IMR-90 (cell line): ENCODE results near the gene IGLL1. TPM values are rescaled to one million over a fixed set of nuclear protein-coding genes. Genes with fewer than 3 reads are reported as not detected.

Experiments
- ATAC-seq: fragments of 200-7000 bp; cut with Tn5 transposase; 2 replicates; pipeline ENCODE4 v1.9.1; 2020; ENCODE audit warnings: low read depth, mild to moderate bottlenecking, moderate library complexity
- BruUV-seq: library from RNA; stranded (reverse); fragments of 400-500 nt; replicated peaks from 2 replicates; lab custom pipeline; 2021; lab: Mats Ljungman, UMichigan
- CTCF ChIA-PET: fragments of 300-600 bp; formaldehyde crosslinking; extraction: SDS; loops from one replicate; lab custom pipeline; 2021; ENCODE audit warnings: antibody characterized with exemption; lab: Yijun Ruan, JAX
- POLR2A ChIA-PET: fragments of 300-600 bp; sonication (Branson Sonifier 250); formaldehyde crosslinking; loops from one replicate; lab custom pipeline; 2022; ENCODE audit warnings: antibody characterized with exemption; ENCODE audit not compliant: unreplicated experiment; lab: Charles Lee
- DNase-seq: peaks from one replicate; pipeline ENCODE4 v3.0.0; 2013
- H2AFZ ChIP-seq: replicated peaks from 2 replicates; pipeline ENCODE3; 2013; ENCODE audit warnings: low read length, mild to moderate bottlenecking; ENCODE audit not compliant: poor library complexity
- H2AK5ac ChIP-seq: 2 replicates; pipeline ENCODE4 v1.6.1; 2013; ENCODE audit warnings: low read depth, low read length, inconsistent platforms
- H2AK9ac ChIP-seq: replicated peaks from 2 replicates; pipeline ENCODE3; 2013; ENCODE audit warnings: mild to moderate bottlenecking, low read depth, low read length, moderate library complexity; ENCODE audit not compliant: poor library complexity
- H2BK120ac ChIP-seq: 2 replicates; pipeline ENCODE4 v1.6.1; 2013; ENCODE audit warnings: low read depth, low read length, inconsistent platforms
- H2BK15ac ChIP-seq: 3 replicates; pipeline ENCODE4 v1.6.1; 2013; ENCODE audit warnings: low read depth, low read length, inconsistent platforms
- H2BK20ac ChIP-seq: 2 replicates; pipeline ENCODE4 v1.6.1; 2013; ENCODE audit warnings: low read depth, mild to moderate bottlenecking, inconsistent platforms, low read length, moderate library complexity
- H2BK5ac ChIP-seq: 2 replicates; pipeline ENCODE4 v1.6.1; 2013; ENCODE audit warnings: mild to moderate bottlenecking, low read depth, low read length, inconsistent platforms; ENCODE audit not compliant: poor library complexity, severe bottlenecking
- H3K14ac ChIP-seq: replicated peaks from 2 replicates; pipeline ENCODE4 v1.6.1; 2013; ENCODE audit warnings: low read depth, low read length, inconsistent platforms
- H3K18ac ChIP-seq: 2 replicates; pipeline ENCODE4 v1.6.1; 2013; ENCODE audit warnings: low read depth, low read length, control low read depth
- H3K23ac ChIP-seq: 2 replicates; pipeline ENCODE4 v1.6.1; 2013; ENCODE audit warnings: low read depth, low read length, inconsistent platforms
- H3K27ac ChIP-seq: 2 replicates; pipeline ENCODE4 v1.5.1; 2013; ENCODE audit warnings: mild to moderate bottlenecking, control low read depth, low read length; ENCODE audit not compliant: insufficient read depth
- H3K27me3 ChIP-seq: 2 replicates; pipeline ENCODE4 v1.6.1; 2013; ENCODE audit warnings: low read length; ENCODE audit not compliant: control insufficient read depth, insufficient read depth
- H3K36me3 ChIP-seq: 2 replicates; pipeline ENCODE4 v1.6.1; 2013; ENCODE audit warnings: low read length, mixed read lengths; ENCODE audit not compliant: control insufficient read depth, insufficient read depth
- H3K4ac ChIP-seq: 2 replicates; pipeline ENCODE4 v1.6.1; 2013; ENCODE audit warnings: low read depth, low read length, inconsistent platforms
- H3K4me1 ChIP-seq: 2 replicates; pipeline ENCODE4 v1.6.1; 2013; ENCODE audit warnings: low read length, mixed read lengths; ENCODE audit not compliant: control insufficient read depth, insufficient read depth
- H3K4me2 ChIP-seq: 2 replicates; pipeline ENCODE4 v1.6.1; 2013; ENCODE audit warnings: low read depth, mild to moderate bottlenecking, control low read depth, low read length, moderate library complexity
- H3K4me3 ChIP-seq: 2 replicates; pipeline ENCODE4 v1.5.1; 2013; ENCODE audit warnings: low read depth, mild to moderate bottlenecking, control low read depth, low read length, moderate library complexity; ENCODE audit not compliant: insufficient read depth
- H3K56ac ChIP-seq: 2 replicates; pipeline ENCODE4 v1.6.1; 2013; ENCODE audit warnings: low read length, inconsistent platforms; ENCODE audit not compliant: insufficient read depth; ENCODE audit errors: extremely low read depth
- H3K79me1 ChIP-seq, 2 experiments: 2 replicates each; pipeline ENCODE4 v1.6.1; 2013; ENCODE audit warnings: low read length in 2 of 2, inconsistent platforms in 1 of 2, low read depth in 1 of 2
- H3K9ac ChIP-seq: 2 replicates; pipeline ENCODE4 v1.6.1; 2013; ENCODE audit warnings: low read depth, low read length, control low read depth
- H3K9me1 ChIP-seq: 2 replicates; pipeline ENCODE4 v1.6.1; 2013; ENCODE audit warnings: low read length, inconsistent platforms; ENCODE audit not compliant: insufficient read depth
- H3K9me3 ChIP-seq: 2 replicates; pipeline ENCODE4 v1.6.1; 2013; ENCODE audit warnings: low read length; ENCODE audit not compliant: control insufficient read depth, insufficient read depth
- H4K20me1 ChIP-seq: 2 replicates; pipeline ENCODE4 v1.6.1; 2013; ENCODE audit warnings: low read length, inconsistent platforms; ENCODE audit not compliant: insufficient read depth
- H4K5ac ChIP-seq: 2 replicates; pipeline ENCODE4 v1.6.1; 2013; ENCODE audit warnings: mild to moderate bottlenecking, low read depth, low read length, control low read depth
- H4K8ac ChIP-seq, 2 experiments: 2 replicates each; pipeline ENCODE4 v1.6.1; 2013; ENCODE audit warnings: low read depth in 2 of 2, low read length in 2 of 2, control low read depth in 1 of 2, inconsistent platforms in 1 of 2
- H4K91ac ChIP-seq: 2 replicates; pipeline ENCODE4 v1.6.1; 2013; ENCODE audit warnings: low read depth, low read length, inconsistent platforms; ENCODE audit not compliant: insufficient read depth
- BHLHE40 ChIP-seq: fragments of 150-350 bp; IDR thresholded peaks from 2 replicates; pipeline ENCODE4 v1.6.1; 2016; ENCODE audit warnings: mild to moderate bottlenecking, low read depth, low read length
- CEBPB ChIP-seq: IDR thresholded peaks from 2 replicates; pipeline ENCODE4 v1.6.1; 2012; ENCODE audit warnings: low read depth, low read length, improper control_type of control experiment
- CHD1 ChIP-seq: IDR thresholded peaks from 2 replicates; pipeline ENCODE4 v1.6.1; 2012; ENCODE audit warnings: low read depth, low read length, improper control_type of control experiment
- FOS ChIP-seq: fragments of 150-350 bp; IDR thresholded peaks from 2 replicates; pipeline ENCODE4 v1.6.1; 2016; ENCODE audit warnings: low read depth, low read length
- MAFK ChIP-seq: IDR thresholded peaks from 2 replicates; pipeline ENCODE4 v1.6.1; 2012; ENCODE audit warnings: low read depth, low read length, improper control_type of control experiment
- MAZ ChIP-seq: IDR thresholded peaks from 2 replicates; pipeline ENCODE4 v1.6.1; 2012; ENCODE audit warnings: low read depth, mild to moderate bottlenecking, low read length, improper control_type of control experiment, moderate library complexity, borderline replicate concordance
- MXI1 ChIP-seq: IDR thresholded peaks from 2 replicates; pipeline ENCODE4 v1.6.1; 2012; ENCODE audit warnings: low read depth, mild to moderate bottlenecking, low read length, moderate library complexity, borderline replicate concordance
- NFE2L2 ChIP-seq: fragments of 150-350 bp; IDR thresholded peaks from 2 replicates; pipeline ENCODE4 v1.6.1; 2016; ENCODE audit warnings: low read depth, mild to moderate bottlenecking, low read length
- RAD21 ChIP-seq: IDR thresholded peaks from 2 replicates; pipeline ENCODE4 v1.6.1; 2012; ENCODE audit warnings: low read length, improper control_type of control experiment
- RCOR1 ChIP-seq: IDR thresholded peaks from 2 replicates; pipeline ENCODE4 v1.6.1; 2012; ENCODE audit warnings: mild to moderate bottlenecking, low read length, improper control_type of control experiment; ENCODE audit not compliant: insufficient replicate concordance
- RFX5 ChIP-seq: IDR thresholded peaks from 2 replicates; pipeline ENCODE4 v1.8.0; 2012; ENCODE audit warnings: low read depth, mild to moderate bottlenecking, low read length, moderate library complexity
- SMC3 ChIP-seq: fragments of 150-350 bp; IDR thresholded peaks from 2 replicates; pipeline ENCODE4 v1.6.1; 2016; ENCODE audit warnings: low read depth, mild to moderate bottlenecking, antibody characterized with exemption, low read length, moderate library complexity
- WGBS, 2 experiments: methylation state at CpG; one replicate each; pipeline versions ENCODE4 v1.1.5 to v1.1.7; 2013; ENCODE audit warnings: missing lambda C conversion rate in 2 of 2; ENCODE audit not compliant: insufficient read length in 1 of 2; ENCODE audit errors: extremely low coverage in 2 of 2; 5-methylcytosine and 5-hydroxymethylcytosine counted together
- dilution Hi-C: fragments of 300-500 bp; cut with HindIII; formaldehyde crosslinking; loops from one replicate; pipeline ENCODE4 v1.14.3; 2018; ENCODE audit warnings: low sequenced_read_pairs; ENCODE audit not compliant: unreplicated experiment
- in situ Hi-C: fragments of 300-500 bp; cut with MboI; formaldehyde crosslinking; loops from 3 replicates; pipeline ENCODE4 v1.14.3; 2019; ENCODE audit warnings: low sequenced_read_pairs, inconsistent platforms, mixed read lengths
- intact Hi-C: fragments of 100-400 bp; cut with micrococcal nuclease; formaldehyde crosslinking; loops from 2 replicates; pipeline ENCODE4 v1.10.0; 2022
- polyA plus RNA-seq, 3 experiments: library from polyadenylated mRNA; depleted of rRNA; stranded (reverse); fragments of >200 nt; gene quantifications; 2 replicates each; pipeline ENCODE4 v1.2.3, GENCODE V29; 2012; ENCODE audit warnings: low replicate concordance in 1 of 3
- total RNA-seq: library from RNA; depleted of rRNA; stranded (reverse); fragments of >200 nt; gene quantifications from 2 replicates; pipeline ENCODE4 v1.2.3, GENCODE V29; 2012
- TF ChIP-seq, protein P1 (sequence below): conservative IDR thresholded peaks from 2 replicates; pipeline ENCODE4 v1.5.1; 2012; ENCODE audit warnings: mild to moderate bottlenecking, low read depth, low read length, improper control_type of control experiment
- TF ChIP-seq, protein P2 (sequence below): fragments of 150-350 bp; IDR thresholded peaks from 2 replicates; pipeline ENCODE4 v1.6.1; 2017; ENCODE audit warnings: mild to moderate bottlenecking, antibody characterized with exemption, low read length, low read depth
- TF ChIP-seq, protein P3 (sequence below): fragments of 150-350 bp; IDR thresholded peaks from 2 replicates; pipeline ENCODE4 v1.6.1; 2016; ENCODE audit warnings: low read depth, mild to moderate bottlenecking, low read length, moderate library complexity, borderline replicate concordance

The IGLL1 gene
- total and polyA plus RNA-seq, 2 of the 4 experiments (the other 2 are of a cell fraction), result not detected

DNA sequence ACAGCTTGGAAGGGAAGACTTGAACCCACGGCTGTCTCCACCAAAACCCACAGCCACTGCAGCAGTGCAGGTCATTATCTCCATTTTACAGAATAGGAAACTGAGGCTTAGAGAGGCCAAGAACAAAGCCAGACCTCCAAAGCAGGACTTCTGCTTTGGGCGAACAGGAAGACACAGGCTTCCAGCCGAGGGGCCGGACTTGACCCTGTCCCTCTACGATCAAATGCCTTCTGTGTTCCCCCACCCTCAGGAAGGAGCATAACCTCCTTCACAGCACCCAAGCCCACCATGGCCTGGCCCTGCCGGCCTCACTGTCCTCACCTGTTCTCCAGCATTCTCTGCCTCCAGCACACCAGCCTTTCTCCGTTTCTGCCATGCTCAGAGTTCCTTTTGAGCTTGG, 15.8 kb downstream of the IGLL1 start (continued):
- TF ChIP-seq MXI1, result no peak
- TF ChIP-seq, protein P1, sequence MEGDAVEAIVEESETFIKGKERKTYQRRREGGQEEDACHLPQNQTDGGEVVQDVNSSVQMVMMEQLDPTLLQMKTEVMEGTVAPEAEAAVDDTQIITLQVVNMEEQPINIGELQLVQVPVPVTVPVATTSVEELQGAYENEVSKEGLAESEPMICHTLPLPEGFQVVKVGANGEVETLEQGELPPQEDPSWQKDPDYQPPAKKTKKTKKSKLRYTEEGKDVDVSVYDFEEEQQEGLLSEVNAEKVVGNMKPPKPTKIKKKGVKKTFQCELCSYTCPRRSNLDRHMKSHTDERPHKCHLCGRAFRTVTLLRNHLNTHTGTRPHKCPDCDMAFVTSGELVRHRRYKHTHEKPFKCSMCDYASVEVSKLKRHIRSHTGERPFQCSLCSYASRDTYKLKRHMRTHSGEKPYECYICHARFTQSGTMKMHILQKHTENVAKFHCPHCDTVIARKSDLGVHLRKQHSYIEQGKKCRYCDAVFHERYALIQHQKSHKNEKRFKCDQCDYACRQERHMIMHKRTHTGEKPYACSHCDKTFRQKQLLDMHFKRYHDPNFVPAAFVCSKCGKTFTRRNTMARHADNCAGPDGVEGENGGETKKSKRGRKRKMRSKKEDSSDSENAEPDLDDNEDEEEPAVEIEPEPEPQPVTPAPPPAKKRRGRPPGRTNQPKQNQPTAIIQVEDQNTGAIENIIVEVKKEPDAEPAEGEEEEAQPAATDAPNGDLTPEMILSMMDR, result no peak

- H3K27ac ChIP-seq, result no peak overlapping the region
- dilution Hi-C loops, result no loop called here
- intact Hi-C loops, result no loop called here
- no peak overlapping the region for H3K9ac ChIP-seq
- H3K56ac ChIP-seq, result no peak overlapping the region
- H3K9me3 ChIP-seq, result no peaks in the 10 kb centered on the region
- H2BK120ac ChIP-seq, result no peak overlapping the region
- no peak for ATAC-seq
- DNase-seq, result no peak
- H4K91ac ChIP-seq, result no peak overlapping the region
- no peaks in the 10 kb centered on the region for H3K9me1 ChIP-seq
- no peaks in the 10 kb centered on the region for H3K79me1 ChIP-seq
- H3K14ac ChIP-seq, result no peak overlapping the region
- H3K4me1 ChIP-seq, result no peaks in the 10 kb centered on the region
- in situ Hi-C loops, result no loop called here
- H2AFZ ChIP-seq, result no peak overlapping the region
- no peak overlapping the region for H3K4me2 ChIP-seq
- H4K8ac ChIP-seq, result no peak overlapping the region
- CTCF ChIA-PET, result no interaction called here
- H3K4ac ChIP-seq, result no peak overlapping the region
- H3K23ac ChIP-seq, result no peak overlapping the region
- H4K20me1 ChIP-seq, result no peaks in the 10 kb centered on the region
- no peak overlapping the region for H2BK5ac ChIP-seq
- no peak overlapping the region for H4K5ac ChIP-seq
- H2AK9ac ChIP-seq, result no peak overlapping the region
- peaks cover 44% of the 10 kb centered on the region for H3K27me3 ChIP-seq
- 90% methylated on average over 2 of the region's 9 CpGs; no CpG with 5 or more reads in 1 of the 2 experiments for WGBS, 2 experiments
- no peak overlapping the region for H3K4me3 ChIP-seq
- H2BK20ac ChIP-seq, result no peak overlapping the region
- BruUV-seq, result no TSS peak
- H2AK5ac ChIP-seq, result no peak overlapping the region
- no peak overlapping the region for H2BK15ac ChIP-seq
- POLR2A ChIA-PET, result no interaction called here
- H3K18ac ChIP-seq, result no peak overlapping the region
- no peaks in the 10 kb centered on the region for H3K36me3 ChIP-seq
- TF ChIP-seq MXI1 (no peak), FOS (no peak), RAD21 (no peak), NFE2L2 (no peak), CEBPB (no peak), RCOR1 (no peak), RFX5 (no peak), BHLHE40 (no peak), MAZ (no peak), CHD1 (no peak), SMC3 (no peak), MAFK (no peak)
- TF ChIP-seq, protein P2, sequence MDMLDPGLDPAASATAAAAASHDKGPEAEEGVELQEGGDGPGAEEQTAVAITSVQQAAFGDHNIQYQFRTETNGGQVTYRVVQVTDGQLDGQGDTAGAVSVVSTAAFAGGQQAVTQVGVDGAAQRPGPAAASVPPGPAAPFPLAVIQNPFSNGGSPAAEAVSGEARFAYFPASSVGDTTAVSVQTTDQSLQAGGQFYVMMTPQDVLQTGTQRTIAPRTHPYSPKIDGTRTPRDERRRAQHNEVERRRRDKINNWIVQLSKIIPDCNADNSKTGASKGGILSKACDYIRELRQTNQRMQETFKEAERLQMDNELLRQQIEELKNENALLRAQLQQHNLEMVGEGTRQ, result no peak
- TF ChIP-seq, protein P3, sequence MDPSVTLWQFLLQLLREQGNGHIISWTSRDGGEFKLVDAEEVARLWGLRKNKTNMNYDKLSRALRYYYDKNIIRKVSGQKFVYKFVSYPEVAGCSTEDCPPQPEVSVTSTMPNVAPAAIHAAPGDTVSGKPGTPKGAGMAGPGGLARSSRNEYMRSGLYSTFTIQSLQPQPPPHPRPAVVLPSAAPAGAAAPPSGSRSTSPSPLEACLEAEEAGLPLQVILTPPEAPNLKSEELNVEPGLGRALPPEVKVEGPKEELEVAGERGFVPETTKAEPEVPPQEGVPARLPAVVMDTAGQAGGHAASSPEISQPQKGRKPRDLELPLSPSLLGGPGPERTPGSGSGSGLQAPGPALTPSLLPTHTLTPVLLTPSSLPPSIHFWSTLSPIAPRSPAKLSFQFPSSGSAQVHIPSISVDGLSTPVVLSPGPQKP, result no peak
These were observed 17.0 kb downstream of the IGLL1 start for GRCh38 chr22:23563111-23563510.
